ENCODE data around the gene TPI1. TPM values are rescaled to one million over a fixed set of nuclear protein-coding genes. Genes with fewer than 3 reads are reported as not detected.

The TPI1 gene
- polyA plus RNA-seq, 1 donor: 1,115 TPM

GRCh38 chr12:6919588-6919987 lies 52.3 kb downstream of the TPI1 start:
- DNase-seq (ENCODE audit: low read depth): no peak

Other genes with a start within 250 kb of the TPI1 start
- 1.1 TPM for gene LPAR5, start 231.6 kb upstream of the TPI1 start, polyA plus RNA-seq (ENCODE audit: insufficient read length)
- 2.0 TPM for gene ACRBP, start 220.1 kb upstream of the TPI1 start, polyA plus RNA-seq (ENCODE audit: insufficient read length)
- 46.6 TPM for gene ING4, start 204.4 kb upstream of the TPI1 start, polyA plus RNA-seq (ENCODE audit: insufficient read length)
- 47.0 TPM for gene ZNF384, start 178.2 kb upstream of the TPI1 start, polyA plus RNA-seq (ENCODE audit: insufficient read length)
- 3.2 TPM for gene PIANP, start 166.7 kb upstream of the TPI1 start, polyA plus RNA-seq (ENCODE audit: insufficient read length)
- gene COPS7A, start 143.5 kb upstream of the TPI1 start, polyA plus RNA-seq (ENCODE audit: insufficient read length): 63.3 TPM
- gene MLF2, start 114.4 kb upstream of the TPI1 start, polyA plus RNA-seq (ENCODE audit: insufficient read length): 130 TPM
- 373 TPM for gene PTMS, start 101.2 kb upstream of the TPI1 start, polyA plus RNA-seq (ENCODE audit: insufficient read length)
- 0.70 TPM for gene LAG3, start 95.0 kb upstream of the TPI1 start, polyA plus RNA-seq (ENCODE audit: insufficient read length)
- gene CD4, start 78.0 kb upstream of the TPI1 start, polyA plus RNA-seq (ENCODE audit: insufficient read length): 5.6 TPM
- 16.8 TPM for gene GPR162, start 45.7 kb upstream of the TPI1 start, polyA plus RNA-seq (ENCODE audit: insufficient read length)
- 40.3 TPM for gene P3H3, start 39.1 kb upstream of the TPI1 start, polyA plus RNA-seq (ENCODE audit: insufficient read length)
- 32.4 TPM for gene GNB3, start 26.6 kb upstream of the TPI1 start, polyA plus RNA-seq (ENCODE audit: insufficient read length)
- 17.5 TPM for gene CDCA3, start 16.2 kb upstream of the TPI1 start, polyA plus RNA-seq (ENCODE audit: insufficient read length)
- 62.2 TPM for gene USP5, start 15.4 kb upstream of the TPI1 start, polyA plus RNA-seq (ENCODE audit: insufficient read length)
- 8.9 TPM for gene SPSB2, start 5.8 kb downstream of the TPI1 start, polyA plus RNA-seq (ENCODE audit: insufficient read length)
- gene LRRC23, start 37.3 kb downstream of the TPI1 start, polyA plus RNA-seq (ENCODE audit: insufficient read length): 10.5 TPM
- gene ENO2, start 47.0 kb downstream of the TPI1 start, polyA plus RNA-seq (ENCODE audit: insufficient read length): 6.1 TPM
- gene ATN1, start 60.4 kb downstream of the TPI1 start, polyA plus RNA-seq (ENCODE audit: insufficient read length): 70.4 TPM
- gene RNU7-1, start 76.3 kb downstream of the TPI1 start, polyA plus RNA-seq (ENCODE audit: insufficient read length): not detected
- gene C12orf57, start 76.5 kb downstream of the TPI1 start, polyA plus RNA-seq (ENCODE audit: insufficient read length): 155 TPM
- gene PTPN6, start 83.8 kb downstream of the TPI1 start, polyA plus RNA-seq (ENCODE audit: insufficient read length): 5.0 TPM
- gene PHB2, start 103.1 kb downstream of the TPI1 start, polyA plus RNA-seq (ENCODE audit: insufficient read length): 304 TPM
- 28.8 TPM for gene EMG1, start 103.4 kb downstream of the TPI1 start, polyA plus RNA-seq (ENCODE audit: insufficient read length)
- 20.1 TPM for gene LPCAT3, start 150.9 kb downstream of the TPI1 start, polyA plus RNA-seq (ENCODE audit: insufficient read length)
- gene C1S, start 193.2 kb downstream of the TPI1 start, polyA plus RNA-seq (ENCODE audit: insufficient read length): 66.4 TPM
- gene C1R, start 224.9 kb downstream of the TPI1 start, polyA plus RNA-seq (ENCODE audit: insufficient read length): 80.9 TPM
- 10.5 TPM for gene C1RL, start 241.7 kb downstream of the TPI1 start, polyA plus RNA-seq (ENCODE audit: insufficient read length)

Measured in forelimb muscle (tissue), 1 donor.